GM21786 (cell line): ENCODE results near the gene MEIKIN.
"Not testable (repeated sequence)": the region's sequence is repeated elsewhere in the genome, so short reads cannot be mapped to it uniquely, and the experiment has no call there.

Experiments
- ATAC-seq: cut with Tn5 transposase; IDR thresholded peaks from one replicate; pipeline ENCODE4 v1.9.1; 2021; ENCODE audit not compliant: unreplicated experiment

The MEIKIN gene

GRCh38 chr5:131913603-131914002, 31.9 kb downstream of the MEIKIN start:
- ATAC-seq, result no peak

- ATAC-seq, result no peak
Observed at GRCh38 chr5:131906668-131907067, 38.8 kb downstream of the MEIKIN start.

DNA sequence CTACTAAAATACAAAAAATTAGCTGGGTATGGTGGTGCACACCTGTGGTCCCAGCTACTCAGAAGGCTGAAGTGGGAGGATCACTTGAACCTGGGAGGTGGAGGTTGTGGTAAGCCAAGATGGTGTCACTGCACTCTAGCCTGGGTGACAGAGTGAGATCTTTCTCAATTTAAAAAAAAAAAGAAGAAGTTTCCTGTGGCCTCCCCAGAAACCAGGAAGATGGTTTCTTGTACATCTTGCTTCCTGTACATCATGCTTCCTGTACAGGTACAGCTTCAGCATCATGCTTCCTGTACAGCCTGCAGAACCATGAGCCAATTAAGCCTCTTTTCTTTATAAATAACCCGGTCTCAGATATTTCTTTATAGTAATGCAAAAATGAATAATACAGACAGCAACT, 43.2 kb downstream of the MEIKIN start:
- not testable (repeated sequence) for ATAC-seq

DNA sequence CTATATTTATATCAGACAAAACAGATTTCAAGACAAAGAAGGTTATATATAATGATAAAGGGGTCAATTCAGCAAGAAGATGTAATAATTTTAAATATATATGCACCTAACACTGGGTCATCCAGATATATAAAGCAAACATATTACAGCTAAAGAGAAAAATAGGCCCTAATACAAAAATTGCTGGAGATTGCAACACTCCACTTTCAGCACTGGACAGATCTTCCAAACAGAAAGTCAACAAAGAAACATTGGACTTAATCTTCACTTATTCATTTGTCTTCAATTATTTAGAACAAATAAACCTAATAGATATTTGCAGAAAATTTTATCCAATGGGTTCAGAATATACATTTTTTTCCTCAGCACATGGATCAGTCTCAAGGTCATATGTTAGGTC, 45.8 kb downstream of the MEIKIN start:
- no peak for ATAC-seq

DNA sequence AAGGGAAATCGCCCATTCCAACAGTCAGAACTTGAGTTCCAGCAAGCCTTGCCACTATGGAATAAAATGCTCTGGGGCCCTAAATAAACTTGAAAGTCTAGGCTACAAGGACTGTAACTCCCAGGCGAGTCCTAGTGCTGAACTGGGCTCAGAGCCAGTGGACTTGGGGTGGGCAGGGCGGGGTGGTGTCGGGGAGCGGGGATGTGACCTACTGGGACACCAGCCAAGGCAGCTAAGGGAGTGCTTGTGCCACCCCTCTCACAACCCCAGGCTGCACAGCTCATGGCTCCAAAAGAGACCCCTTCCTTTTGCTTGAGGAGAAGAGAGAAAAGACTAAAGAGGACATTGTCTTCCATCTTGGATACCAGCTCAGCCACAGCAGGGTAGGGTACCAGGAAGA, 61.5 kb downstream of the MEIKIN start:
- no peak for ATAC-seq

DNA sequence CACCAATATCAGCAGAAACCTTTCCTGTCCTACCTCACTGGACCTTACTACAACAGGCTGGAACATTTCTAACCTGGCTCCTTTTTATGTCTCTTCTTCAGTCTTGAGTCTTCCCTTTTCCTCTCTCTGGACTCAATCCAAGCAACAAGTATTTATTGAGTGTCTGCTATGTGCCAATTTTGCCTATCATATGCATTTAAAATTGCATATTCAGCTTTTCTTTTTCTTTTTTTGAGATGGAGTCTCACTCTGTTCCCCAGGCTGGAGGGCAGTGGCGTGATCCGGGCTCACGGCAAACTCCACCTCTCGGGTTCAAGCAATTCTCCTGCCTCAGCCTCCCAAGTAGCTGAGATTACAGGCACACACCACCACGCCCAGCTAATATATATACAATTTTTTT, 65.8 kb downstream of the MEIKIN start:
- ATAC-seq, result no peak

GRCh38 chr5:131877873-131878272, 67.6 kb downstream of the MEIKIN start:
- no peak for ATAC-seq

GRCh38 chr5:131871251-131871650, 74.2 kb downstream of the MEIKIN start:
- ATAC-seq, result not testable (repeated sequence)

DNA sequence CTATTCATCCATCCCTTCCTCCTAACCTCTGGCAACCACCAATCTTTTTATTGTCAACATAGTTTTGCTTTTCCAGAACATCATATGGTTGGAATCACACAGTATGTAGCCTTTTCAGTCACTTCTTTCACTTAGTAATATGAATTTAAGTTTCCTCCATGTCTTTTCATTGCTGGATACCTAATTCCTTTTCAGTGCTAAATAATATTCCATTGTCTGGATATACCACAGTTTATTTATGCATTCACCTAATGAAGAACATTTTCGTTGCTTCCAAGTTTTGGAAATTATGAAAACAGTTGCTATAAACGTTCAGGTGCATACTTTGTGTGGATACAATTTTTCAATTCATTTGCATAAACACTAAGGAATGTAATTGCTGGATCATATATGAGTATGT, 77.9 kb downstream of the MEIKIN start:
- no peak for ATAC-seq

DNA sequence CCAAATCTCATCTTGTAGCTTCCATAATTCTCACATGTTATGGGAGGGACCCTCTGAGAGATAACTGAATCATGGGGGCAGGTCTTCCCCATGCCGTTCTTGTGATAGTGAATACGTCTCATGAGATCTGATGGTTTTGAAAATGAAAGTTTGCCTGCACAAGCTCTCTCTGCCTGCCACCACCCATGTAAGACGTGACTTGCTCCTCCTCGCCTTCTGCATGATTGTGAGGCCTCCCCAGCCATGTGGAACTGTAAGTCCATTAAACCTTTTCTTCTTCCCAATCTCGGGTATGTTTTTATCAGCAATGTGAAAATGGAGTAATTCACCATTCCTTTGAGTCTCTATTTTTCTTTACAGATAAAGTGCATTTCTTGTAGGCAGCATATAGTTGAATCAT, 81.8 kb downstream of the MEIKIN start:
- ATAC-seq, result no peak

- no peak for ATAC-seq
Observed at GRCh38 chr5:131857388-131857787, 88.1 kb downstream of the MEIKIN start.

- ATAC-seq, result no peak
Observed at GRCh38 chr5:131855452-131855851, 90.0 kb downstream of the MEIKIN start.

- ATAC-seq, result peak; percentile 83
Observed at GRCh38 chr5:131854134-131854533, 91.3 kb downstream of the MEIKIN start.

GRCh38 chr5:131848662-131849061, 96.8 kb downstream of the MEIKIN start:
- ATAC-seq, result no peak

DNA sequence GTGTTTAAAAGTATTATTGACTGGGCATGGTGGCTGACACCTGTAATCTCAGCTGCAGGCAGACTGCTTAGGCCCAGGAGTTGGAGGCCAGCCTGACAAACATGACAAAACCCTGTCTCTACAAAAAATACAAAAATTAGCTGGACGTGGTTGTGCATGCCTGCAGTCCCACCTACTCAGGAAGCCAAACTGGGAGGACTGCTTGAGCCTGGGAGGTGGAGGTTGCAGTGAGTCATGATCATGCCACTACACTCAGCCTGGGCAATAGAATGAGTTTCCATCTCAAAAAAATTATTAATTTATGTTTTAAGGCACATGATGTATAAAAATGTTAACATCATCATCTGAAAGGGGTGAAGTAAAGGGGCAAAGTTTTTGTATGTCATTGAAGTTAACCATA, 98.9 kb downstream of the MEIKIN start:
- ATAC-seq, result no peak

- no peak for ATAC-seq
Observed at GRCh38 chr5:131845828-131846227, 99.6 kb downstream of the MEIKIN start.

DNA sequence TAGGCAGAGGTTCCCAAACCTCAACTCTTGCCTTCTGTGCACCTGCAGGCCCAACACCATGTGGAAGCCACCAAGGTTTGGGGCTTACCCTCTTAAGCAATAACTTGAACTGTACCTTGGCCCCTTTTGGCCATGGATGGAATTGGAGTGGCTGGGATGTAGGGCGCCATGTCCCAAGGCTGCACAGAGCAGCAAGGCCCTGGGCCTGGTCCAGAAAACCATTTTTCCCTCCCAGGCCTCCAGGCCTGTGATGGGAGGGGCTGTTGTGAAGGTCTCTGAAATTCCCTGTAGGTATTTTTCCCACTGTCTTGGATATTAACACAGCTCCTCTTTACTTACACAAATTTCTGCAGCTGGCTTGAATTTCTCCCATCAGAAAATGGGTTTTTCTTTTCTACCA, 102.5 kb downstream of the MEIKIN start:
- ATAC-seq, result not testable (repeated sequence)

GRCh38 chr5:131832702-131833101, 112.8 kb downstream of the MEIKIN start:
- ATAC-seq, result not testable (repeated sequence)

GRCh38 chr5:131825404-131826013, 120.0 kb downstream of the MEIKIN start:
- ATAC-seq, result peak; percentile 62

GRCh38 chr5:131824631-131825030, 120.8 kb downstream of the MEIKIN start:
- ATAC-seq, result no peak

DNA sequence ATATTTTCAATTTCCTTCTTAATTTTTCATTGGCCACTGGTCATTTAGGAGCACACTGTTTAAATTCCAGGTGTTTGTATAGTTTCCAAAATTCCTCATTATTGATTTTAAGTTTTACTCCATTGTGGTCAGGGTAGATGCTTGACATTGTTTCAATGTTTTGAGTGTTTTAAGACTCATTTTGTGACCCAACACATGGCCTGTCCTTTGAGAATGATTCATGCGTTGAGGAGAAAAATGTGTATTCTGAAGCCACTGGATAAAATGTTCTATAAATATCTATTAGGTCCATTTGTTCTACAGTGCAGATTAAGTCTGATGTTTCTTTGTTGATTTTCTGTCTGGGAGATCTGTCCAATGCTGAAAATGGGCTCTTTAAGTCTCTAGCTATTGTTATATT, 124.2 kb downstream of the MEIKIN start:
- ATAC-seq, result no peak

DNA sequence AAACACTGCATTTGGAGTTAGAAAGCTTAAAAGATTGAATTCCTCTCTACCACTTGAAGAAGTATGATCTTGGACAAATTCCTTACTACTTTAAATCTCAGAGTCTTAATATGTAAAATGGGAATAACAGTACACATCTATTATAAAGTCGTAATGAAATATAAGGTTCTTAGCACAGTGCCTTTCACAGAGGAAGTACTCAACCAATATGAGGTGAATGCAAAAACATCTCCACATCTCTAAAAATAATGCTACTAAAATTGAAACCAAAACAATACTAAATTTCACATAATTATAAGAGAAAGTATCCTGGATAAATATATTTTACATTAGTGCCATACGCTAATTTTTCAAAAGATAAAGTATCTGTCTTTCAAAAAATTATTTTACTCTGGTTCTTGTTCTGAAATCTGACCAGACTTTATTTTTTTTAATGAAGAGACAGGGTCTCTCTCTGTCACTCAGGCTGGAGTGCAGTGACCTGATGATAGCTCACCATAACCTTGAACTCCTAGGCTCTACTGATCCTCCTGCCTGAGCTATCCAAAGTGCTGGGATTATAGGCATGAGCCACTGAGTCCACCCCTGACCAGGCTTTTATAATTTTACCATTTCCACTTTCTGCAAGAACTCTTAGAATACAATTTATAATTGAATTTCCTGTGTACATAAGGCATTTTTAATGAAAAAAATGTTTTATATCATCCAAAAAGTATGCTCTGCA, 127.3 kb downstream of the MEIKIN start:
- ATAC-seq, result no peak

GRCh38 chr5:131814990-131815389, 130.5 kb downstream of the MEIKIN start:
- no peak for ATAC-seq
